ENCODE data around the gene NOA1.
"Not testable (repeated sequence)": the region's sequence is repeated elsewhere in the genome, so short reads cannot be mapped to it uniquely, and the experiment has no call there.

Gene NOA1

DNA sequence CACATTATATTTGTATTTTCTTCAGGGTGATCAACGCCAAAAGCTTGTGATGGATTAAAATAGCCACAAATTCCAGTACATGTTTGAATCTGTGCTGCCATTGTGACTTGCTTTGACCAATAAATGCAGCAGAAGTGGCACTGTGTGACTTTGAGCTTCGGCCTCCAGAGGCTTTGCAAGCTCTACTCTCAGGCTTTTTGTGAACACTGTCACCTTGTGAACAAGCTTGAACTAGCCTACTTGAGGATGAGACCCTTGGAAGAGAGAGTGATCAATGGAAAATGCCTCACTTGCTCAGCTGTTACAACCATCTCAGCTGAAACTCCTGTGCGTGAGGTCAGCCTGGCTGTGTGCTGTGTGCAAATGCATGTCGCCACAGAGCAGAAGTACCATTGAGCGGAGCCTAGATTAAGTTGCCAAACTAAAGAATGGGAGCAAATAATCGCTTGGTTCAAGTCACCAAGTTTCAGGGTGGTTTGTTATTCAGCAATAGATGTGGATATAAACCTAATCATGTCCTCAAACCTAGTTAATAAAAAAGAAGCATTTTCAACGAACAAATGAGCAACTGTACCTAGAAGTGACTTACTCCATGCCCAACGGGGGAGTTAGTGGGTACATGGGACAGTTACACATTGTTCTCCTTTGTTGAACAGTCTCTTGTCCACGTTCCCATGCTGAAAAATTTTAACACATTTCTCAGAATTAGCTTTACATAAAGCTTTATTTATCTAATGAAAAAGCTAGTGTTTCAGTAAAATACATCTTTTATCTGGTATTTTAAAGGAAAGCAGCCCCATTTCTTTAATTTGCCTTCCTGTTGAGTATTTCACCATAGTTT, 23.5 kb downstream of the NOA1 start:
- DNase-seq, result no peak

DNA sequence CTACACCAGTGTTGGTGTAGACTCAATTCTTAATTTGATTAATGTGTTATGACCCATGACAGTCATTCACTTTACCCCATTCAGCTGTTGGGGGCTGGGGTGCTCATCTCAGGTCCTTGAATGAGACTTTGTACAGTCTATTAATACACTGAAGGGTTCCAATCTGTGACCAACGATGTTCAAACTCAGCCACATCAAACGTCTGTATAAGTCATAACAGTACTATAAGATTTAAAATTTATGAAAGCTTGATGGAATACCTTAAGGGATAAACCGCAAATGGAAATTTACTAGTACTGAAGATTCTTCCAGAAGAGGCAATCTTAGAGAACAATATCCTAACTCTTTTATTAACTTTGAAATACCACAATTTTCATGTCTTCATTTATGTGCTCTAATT, 36.0 kb downstream of the NOA1 start:
- no peak for DNase-seq

DNA sequence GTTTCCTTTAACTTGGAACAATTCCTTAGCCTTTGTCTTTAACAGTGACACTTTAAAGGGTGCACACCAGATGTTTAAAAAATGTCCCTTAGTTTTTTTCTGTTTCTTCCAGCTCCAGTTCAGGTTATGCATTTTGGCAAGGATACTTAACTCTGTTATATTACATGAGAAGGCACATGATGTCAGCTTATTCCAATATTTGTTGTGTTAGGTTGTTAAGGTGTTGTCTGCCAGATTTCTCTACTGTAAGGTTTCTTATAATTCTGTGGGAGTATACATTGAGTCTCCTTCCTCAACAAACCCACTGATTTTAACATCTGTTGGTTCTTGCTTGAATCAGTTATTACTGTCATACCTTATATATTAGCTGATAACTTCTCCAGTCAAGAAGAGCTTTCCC, 36.4 kb downstream of the NOA1 start:
- DNase-seq, result no peak

DNA sequence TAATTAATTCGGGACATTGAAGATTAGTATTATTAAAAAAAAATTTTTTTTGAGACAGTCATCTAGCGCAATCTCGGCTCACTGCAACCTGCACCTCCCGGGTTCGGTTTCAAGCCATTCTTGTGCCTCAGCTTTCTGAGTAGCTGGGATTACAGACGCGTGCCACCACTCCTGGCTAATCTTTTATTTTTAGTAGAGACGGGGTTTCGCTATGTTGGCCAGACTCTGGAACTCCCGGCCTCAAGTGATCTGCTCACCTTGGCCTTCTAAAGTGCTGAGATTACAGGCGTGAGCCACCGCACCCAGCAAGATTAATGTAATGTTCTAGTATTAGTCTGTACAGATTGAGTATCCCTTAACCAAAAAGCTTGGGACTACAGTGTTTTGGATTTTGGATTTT, 37.0 kb downstream of the NOA1 start:
- DNase-seq, result no peak

DNA sequence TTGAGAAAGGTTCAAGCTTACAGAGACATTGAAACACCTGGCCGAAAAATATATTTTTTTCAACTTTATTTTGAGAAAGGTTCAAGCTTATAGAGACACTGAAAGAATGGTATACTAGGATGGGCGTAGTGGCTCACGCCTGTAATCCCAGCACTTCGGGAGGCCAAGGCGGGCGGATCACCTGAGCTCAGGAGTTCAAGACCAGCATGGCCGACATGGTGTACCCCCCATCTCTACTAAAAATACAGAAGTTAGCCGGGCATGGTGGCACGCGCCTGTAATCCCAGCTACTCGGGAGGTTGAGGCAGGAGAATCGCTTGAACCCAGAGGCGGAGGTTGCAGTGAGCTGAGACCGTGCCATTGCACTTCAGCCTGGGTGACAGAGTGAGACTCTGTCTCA, 37.6 kb downstream of the NOA1 start:
- not testable (repeated sequence) for DNase-seq

DNA sequence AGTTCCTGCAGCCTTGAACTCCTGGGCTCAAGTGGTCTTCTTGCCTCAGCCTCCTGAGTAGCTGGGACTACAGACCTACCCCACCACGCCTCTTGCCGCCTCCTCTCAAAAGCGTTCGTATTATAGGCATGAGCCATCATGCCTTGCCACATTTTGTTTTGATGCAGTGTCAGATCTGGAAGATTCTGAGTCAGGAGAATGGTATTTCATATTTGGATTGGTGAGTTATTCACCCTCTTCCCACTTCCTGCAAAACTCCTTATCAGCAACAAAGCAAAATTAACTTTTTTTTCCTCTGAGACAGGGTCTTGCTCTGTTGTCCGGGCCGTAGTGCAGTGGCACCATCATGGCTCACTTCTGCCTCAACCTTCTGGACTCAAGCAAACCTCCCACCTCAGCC, 40.1 kb downstream of the NOA1 start:
- no peak for DNase-seq

DNA sequence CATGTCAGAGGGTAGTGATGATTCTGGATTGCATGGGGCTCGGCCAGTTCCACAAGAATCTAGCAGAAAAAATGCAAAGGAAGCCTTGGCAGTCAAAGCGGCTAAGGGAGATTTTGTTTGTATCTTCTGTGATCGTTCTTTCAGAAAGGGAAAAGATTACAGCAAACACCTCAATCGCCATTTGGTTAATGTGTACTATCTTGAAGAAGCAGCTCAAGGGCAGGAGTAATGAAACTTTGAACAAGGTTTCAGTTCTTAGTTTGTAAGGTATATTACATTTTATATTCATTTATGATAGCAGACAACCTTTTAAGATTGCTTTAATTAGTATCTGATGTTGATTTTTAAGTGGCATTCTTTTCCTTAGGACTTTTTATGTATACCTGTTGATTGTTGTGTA, 45.5 kb downstream of the NOA1 start:
- DNase-seq, result no peak

DNA sequence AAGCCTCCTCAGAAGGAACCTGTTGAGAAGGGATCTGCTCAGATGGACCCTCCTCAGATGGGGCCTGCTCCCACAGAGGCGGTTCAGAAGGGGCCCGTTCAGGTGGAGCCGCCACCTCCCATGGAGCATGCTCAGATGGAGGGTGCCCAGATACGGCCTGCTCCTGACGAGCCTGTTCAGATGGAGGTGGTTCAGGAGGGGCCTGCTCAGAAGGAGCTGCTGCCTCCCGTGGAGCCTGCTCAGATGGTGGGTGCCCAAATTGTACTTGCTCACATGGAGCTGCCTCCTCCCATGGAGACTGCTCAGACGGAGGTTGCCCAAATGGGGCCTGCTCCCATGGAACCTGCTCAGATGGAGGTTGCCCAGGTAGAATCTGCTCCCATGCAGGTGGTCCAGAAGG, 46.8 kb downstream of the NOA1 start:
- DNase-seq, result no peak

DNA sequence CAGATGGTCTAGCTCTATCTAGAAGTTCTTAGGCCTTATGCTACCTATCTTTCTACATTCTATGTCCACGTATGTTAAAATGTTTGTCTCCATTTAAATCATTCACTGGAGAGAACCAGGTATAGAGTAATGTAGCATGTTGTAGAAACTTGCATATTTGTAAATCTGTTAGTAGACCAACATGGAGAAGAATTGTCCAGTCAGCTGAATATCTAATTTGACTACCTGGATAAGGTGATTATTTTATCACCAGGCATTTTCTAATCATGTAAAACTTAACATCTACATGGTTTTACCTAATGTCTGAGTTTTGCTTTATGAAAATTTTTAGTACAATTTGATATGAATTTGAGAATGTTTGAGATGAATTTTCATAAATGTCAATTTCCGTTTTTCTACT, 50.2 kb downstream of the NOA1 start:
- no peak for DNase-seq

DNA sequence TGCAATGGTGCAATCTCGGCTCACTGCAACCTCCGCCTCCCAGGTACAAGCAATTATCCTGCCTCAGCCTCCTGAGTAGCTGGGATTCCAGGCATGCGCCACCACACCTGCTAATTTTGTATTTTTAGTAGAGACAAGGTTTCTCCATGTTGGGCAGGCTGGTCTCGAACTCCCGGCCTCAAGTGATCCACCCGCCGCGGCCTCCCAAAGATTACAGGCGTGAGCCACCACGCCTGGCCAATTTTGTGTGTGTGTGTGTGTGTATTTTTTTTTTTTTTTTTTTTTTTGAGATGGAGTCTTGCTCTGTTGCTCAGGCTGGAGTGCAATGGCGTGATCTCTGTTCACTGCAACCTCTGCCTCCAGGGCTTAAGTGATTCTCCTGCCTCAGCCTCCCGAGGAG, 62.4 kb downstream of the NOA1 start:
- DNase-seq, result not testable (repeated sequence)

DNA sequence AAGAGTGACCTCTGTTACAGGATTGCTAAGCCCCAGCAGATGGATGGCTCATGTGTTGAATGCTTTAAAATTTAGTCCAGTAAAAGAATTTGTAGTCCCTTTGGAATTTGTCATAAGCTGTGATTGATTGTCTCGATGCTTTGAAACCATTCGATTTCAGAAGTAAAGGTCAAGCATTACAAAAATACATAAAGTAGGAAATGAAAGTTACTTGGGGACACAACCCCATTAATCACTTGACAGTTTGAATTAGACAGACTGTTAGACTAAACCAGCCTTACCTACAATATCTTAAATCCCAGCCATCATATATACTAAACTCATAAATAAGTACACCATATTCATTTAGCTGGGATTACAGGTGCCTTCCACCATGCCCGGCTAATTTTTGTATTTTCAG, 63.1 kb downstream of the NOA1 start:
- no peak for DNase-seq

All from stimulated activated CD8-positive, alpha-beta memory T cell treated with anti-CD3 and anti-CD28 coated beads, Interleukin-4, amount 100 ng/mL, for 48 hours (primary cell).